GM12865 (cell line): ENCODE measurements around the gene EPS8L3.

Source experiments
- DNase-seq: peaks from one replicate; pipeline ENCODE4 v3.0.0; 2010; ENCODE audit warnings: low read depth
- H3K4me3 ChIP-seq: 2 replicates; pipeline ENCODE4 v1.5.1; 2011; ENCODE audit warnings: mild to moderate bottlenecking, low read depth, low read length, control low read depth
- CTCF ChIP-seq: IDR thresholded peaks from 2 replicates; pipeline ENCODE4 v1.5.1; 2011; ENCODE audit warnings: low read length, control low read depth, low read depth, inconsistent platforms; ENCODE audit not compliant: insufficient read depth; ENCODE audit errors: missing control alignments

The EPS8L3 gene

GRCh38 chr1:109773203-109773899 lies 9.6 kb upstream of the EPS8L3 start:
- no peak overlapping the region for H3K4me3 ChIP-seq
- peak; percentile 90 for TF ChIP-seq CTCF
- DNase-seq: peak; percentile 87

GRCh38 chr1:109772658-109773202 lies 9.0 kb upstream of the EPS8L3 start:
- DNase-seq: no peak
- no peak for TF ChIP-seq CTCF
- H3K4me3 ChIP-seq: no peak overlapping the region

GRCh38 chr1:109771712-109772657 lies 8.3 kb upstream of the EPS8L3 start:
- DNase-seq: no peak
- H3K4me3 ChIP-seq: no peak overlapping the region
- no peak for TF ChIP-seq CTCF

GRCh38 chr1:109770331-109771095 lies 6.8 kb upstream of the EPS8L3 start:
- H3K4me3 ChIP-seq: no peak overlapping the region
- TF ChIP-seq CTCF: no peak
- DNase-seq: no peak

- no peak for TF ChIP-seq CTCF
- no peak overlapping the region for H3K4me3 ChIP-seq
- no peak for DNase-seq
These were observed 5.8 kb upstream of the EPS8L3 start for GRCh38 chr1:109769330-109770078.

- H3K4me3 ChIP-seq: no peak overlapping the region
- TF ChIP-seq CTCF: no peak
- no peak for DNase-seq
These were observed 5.1 kb upstream of the EPS8L3 start for GRCh38 chr1:109768820-109769219.
